GM23338 (cell line): Measurements from ENCODE around the gene AGAP3. TPM values are rescaled to one million over a fixed set of nuclear protein-coding genes. Genes with fewer than 3 reads are reported as not detected.

Experiments
- ATAC-seq: fragments of 200-7000 bp; cut with Tn5 transposase; 3 replicates; pipeline ENCODE4 v1.9.1; 2020
- DNase-seq: peaks from one replicate; pipeline ENCODE4 v3.0.0-alpha.2; 2015; ENCODE audit warnings: low spot score
- H2AFZ ChIP-seq: fragments of 200-600 bp; sonication (generic); 2 replicates; pipeline ENCODE4 v1.8.0; 2016; ENCODE audit warnings: antibody characterized with exemption, mild to moderate bottlenecking, moderate library complexity
- H3F3A ChIP-seq: fragments of 200-600 bp; sonication (generic); replicated peaks from 2 replicates; pipeline ENCODE4 v1.8.0; 2017; ENCODE audit warnings: antibody characterized with exemption, mixed run types, low read depth
- H3K27ac ChIP-seq: fragments of 200-600 bp; sonication (generic); 2 replicates; pipeline ENCODE4 v1.6.1; 2016; ENCODE audit warnings: low read depth
- H3K27me3 ChIP-seq: fragments of 200-600 bp; sonication (generic); 2 replicates; pipeline ENCODE4 v1.8.0; 2016; ENCODE audit warnings: mild to moderate bottlenecking, mixed run types, moderate library complexity; ENCODE audit not compliant: insufficient read depth
- H3K36me3 ChIP-seq: fragments of 200-600 bp; sonication (generic); 2 replicates; pipeline ENCODE4 v1.8.0; 2016; ENCODE audit warnings: mild to moderate bottlenecking; ENCODE audit not compliant: insufficient read depth
- H3K4me1 ChIP-seq: fragments of 200-600 bp; sonication (generic); 2 replicates; pipeline ENCODE4 v1.8.0; 2016; ENCODE audit warnings: mild to moderate bottlenecking, moderate library complexity; ENCODE audit not compliant: insufficient read depth
- H3K4me2 ChIP-seq: fragments of 200-600 bp; sonication (generic); 2 replicates; pipeline ENCODE4 v1.7.1; 2017; ENCODE audit warnings: mixed run types
- H3K4me3 ChIP-seq: fragments of 200-600 bp; sonication (generic); 2 replicates; pipeline ENCODE4 v1.6.1; 2016; ENCODE audit warnings: mixed run types
- H3K79me2 ChIP-seq: fragments of 200-600 bp; sonication (generic); replicated peaks from 2 replicates; pipeline ENCODE4 v1.8.0; 2017; ENCODE audit warnings: mild to moderate bottlenecking; ENCODE audit not compliant: insufficient read depth
- H3K9me2 ChIP-seq: fragments of 200-600 bp; sonication (generic); 2 replicates; pipeline ENCODE4 v1.8.0; 2017; ENCODE audit not compliant: insufficient read depth
- H4K20me1 ChIP-seq: fragments of 200-600 bp; sonication (generic); replicated peaks from 2 replicates; pipeline ENCODE4 v1.8.0; 2017; ENCODE audit warnings: mild to moderate bottlenecking; ENCODE audit not compliant: insufficient read depth
- H3K27ac Mint-ChIP-seq: 2 replicates; pipeline ENCODE4 v1.8.0; 2020; ENCODE audit warnings: inconsistent platforms, mild to moderate bottlenecking, moderate library complexity, mixed read lengths
- H3K27me3 Mint-ChIP-seq: 3 replicates; pipeline ENCODE4 v1.8.0; 2022; ENCODE audit warnings: low read depth, mild to moderate bottlenecking, moderate library complexity, mixed read lengths, inconsistent platforms; ENCODE audit not compliant: insufficient read depth, poor library complexity
- H3K36me3 Mint-ChIP-seq: 3 replicates; pipeline ENCODE4 v1.8.0; 2021; ENCODE audit warnings: low read depth, mild to moderate bottlenecking, inconsistent platforms, moderate library complexity, mixed read lengths
- H3K4me1 Mint-ChIP-seq: 3 replicates; pipeline ENCODE4 v1.8.0; 2020; ENCODE audit warnings: mild to moderate bottlenecking, inconsistent platforms, mixed read lengths
- H3K4me3 Mint-ChIP-seq: 3 replicates; pipeline ENCODE4 v1.8.0; 2021; ENCODE audit warnings: moderate library complexity, mild to moderate bottlenecking, inconsistent platforms, mixed read lengths
- H3K9me3 Mint-ChIP-seq: 3 replicates; pipeline ENCODE4 v1.8.0; 2020; ENCODE audit warnings: moderate library complexity, mild to moderate bottlenecking, inconsistent platforms, mixed read lengths
- ETS1 ChIP-seq: IDR thresholded peaks from 2 replicates; pipeline ENCODE4 v1.6.1; 2016; ENCODE audit warnings: antibody characterized with exemption
- POLR2AphosphoS5 ChIP-seq: IDR thresholded peaks from 2 replicates; pipeline ENCODE4 v1.6.1; 2016; ENCODE audit warnings: antibody characterized with exemption, low read depth
- ZNF114 ChIP-seq: fragments of 250-450 bp; sonication (Bioruptor Pico); IDR thresholded peaks from 2 replicates; pipeline ENCODE4 v1.5.0; 2020; ENCODE audit warnings: mild to moderate bottlenecking, moderate library complexity
- ZNF331 ChIP-seq: fragments of 250-450 bp; sonication (Bioruptor Pico); IDR thresholded peaks from 2 replicates; pipeline ENCODE4 v1.5.0; 2020; ENCODE audit warnings: low read depth, mild to moderate bottlenecking, moderate library complexity
- ZNF462 ChIP-seq: fragments of 250-450 bp; sonication (Bioruptor Pico); IDR thresholded peaks from 2 replicates; pipeline ENCODE4 v1.5.0; 2020; ENCODE audit warnings: mild to moderate bottlenecking, moderate library complexity
- polyA plus RNA-seq: library from polyadenylated mRNA; unstranded; fragments of >200 nt; fragmentation: Nextera tagmentation; extraction: Ambion mirVana; gene quantifications from 2 replicates; pipeline ENCODE4 v1.2.1, GENCODE V29; 2016
- total RNA-seq: library from RNA; depleted of rRNA; stranded (reverse); fragments of >200 nt; shearing (Covaris generic); gene quantifications from 2 replicates; pipeline ENCODE4 v1.2.3, GENCODE V29; 2014

AGAP3 gene
- total and polyA plus RNA-seq, 2 experiments from 2014 or later = 24.0 to 39.2 TPM

GRCh38 chr7:151069841-151070573, 16.3 kb upstream of the AGAP3 start (continued):
- no peak for TF ChIP-seq ZNF462
- no peak for TF ChIP-seq ZNF114 (CRISPR knock-in tag)
- TF ChIP-seq POLR2AphosphoS5 = no peak
- no peak for TF ChIP-seq ETS1

GRCh38 chr7:151070574-151070960, 15.7 kb upstream of the AGAP3 start:
- H3K9me2 ChIP-seq = no peaks in the 10 kb centered on the region
- H3K27ac ChIP-seq = no peak overlapping the region
- H3K4me1 ChIP-seq = peaks cover 9% of the 10 kb centered on the region
- TF ChIP-seq ZNF462 = no peak
- no peak for TF ChIP-seq ZNF331 (CRISPR knock-in tag)
- 0 out of 2 replicates have a peak, but pooled peaks cover 5% of the 10 kb centered on the region for H3F3A ChIP-seq
- no peak for DNase-seq
- no peaks in the 10 kb centered on the region for H3K79me2 ChIP-seq
- no peak overlapping the region for H3K4me3 ChIP-seq
- H2AFZ ChIP-seq = no peak overlapping the region
- no peaks in the 10 kb centered on the region; the same call in 1 of the 2 replicates for H4K20me1 ChIP-seq
- Mint-ChIP-seq H3K27me3 (peaks cover 27% of the 10 kb centered on the region), H3K9me3 (no peaks in the 10 kb centered on the region), H3K36me3 (peaks cover 64% of the 10 kb centered on the region), H3K4me3 (no peak overlapping the region), H3K27ac (no peak overlapping the region), H3K4me1 (peaks cover 14% of the 10 kb centered on the region)
- H3K4me2 ChIP-seq = no peak overlapping the region
- no peaks in the 10 kb centered on the region for H3K27me3 ChIP-seq
- peaks cover 12% of the 10 kb centered on the region for H3K36me3 ChIP-seq
- no peak for ATAC-seq
